ENCODE measurements around the gene SF3B2. TPM values are rescaled to one million over a fixed set of nuclear protein-coding genes. Genes with fewer than 3 reads are reported as not detected.
A peak's percentile ranks its signal among the peaks of the same experiment; 100 is the strongest.
"Not testable (repeated sequence)": the region's sequence is repeated elsewhere in the genome, so short reads cannot be mapped to it uniquely, and the experiment has no call there.

Gene SF3B2
- total RNA-seq, 1 donor, result 130 TPM

DNA sequence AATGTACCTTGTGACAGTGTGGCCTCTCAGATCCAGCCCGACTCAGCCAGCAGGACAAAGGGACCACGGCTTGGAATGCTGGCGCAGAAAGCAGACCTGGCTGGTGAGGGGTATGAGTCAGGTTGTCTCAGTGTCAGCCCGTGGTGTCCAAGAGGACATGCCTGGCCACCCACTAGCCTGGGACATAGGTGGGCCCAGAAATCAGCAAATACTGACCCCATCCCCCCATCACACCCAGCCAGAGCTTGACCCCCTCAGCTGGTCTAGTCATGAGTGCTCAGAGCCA lies 45.3 kb upstream of the SF3B2 start:
- DNase-seq (ENCODE audit: low read depth), result no peak
- no peak overlapping the region for H3K4me3 ChIP-seq (ENCODE audit: low read depth, low read length)
- TF ChIP-seq, protein P1, sequence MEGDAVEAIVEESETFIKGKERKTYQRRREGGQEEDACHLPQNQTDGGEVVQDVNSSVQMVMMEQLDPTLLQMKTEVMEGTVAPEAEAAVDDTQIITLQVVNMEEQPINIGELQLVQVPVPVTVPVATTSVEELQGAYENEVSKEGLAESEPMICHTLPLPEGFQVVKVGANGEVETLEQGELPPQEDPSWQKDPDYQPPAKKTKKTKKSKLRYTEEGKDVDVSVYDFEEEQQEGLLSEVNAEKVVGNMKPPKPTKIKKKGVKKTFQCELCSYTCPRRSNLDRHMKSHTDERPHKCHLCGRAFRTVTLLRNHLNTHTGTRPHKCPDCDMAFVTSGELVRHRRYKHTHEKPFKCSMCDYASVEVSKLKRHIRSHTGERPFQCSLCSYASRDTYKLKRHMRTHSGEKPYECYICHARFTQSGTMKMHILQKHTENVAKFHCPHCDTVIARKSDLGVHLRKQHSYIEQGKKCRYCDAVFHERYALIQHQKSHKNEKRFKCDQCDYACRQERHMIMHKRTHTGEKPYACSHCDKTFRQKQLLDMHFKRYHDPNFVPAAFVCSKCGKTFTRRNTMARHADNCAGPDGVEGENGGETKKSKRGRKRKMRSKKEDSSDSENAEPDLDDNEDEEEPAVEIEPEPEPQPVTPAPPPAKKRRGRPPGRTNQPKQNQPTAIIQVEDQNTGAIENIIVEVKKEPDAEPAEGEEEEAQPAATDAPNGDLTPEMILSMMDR (IDR thresholded peaks at IDR 0.05; ENCODE audit: insufficient read depth, low read depth, low read length), result no peak

DNA sequence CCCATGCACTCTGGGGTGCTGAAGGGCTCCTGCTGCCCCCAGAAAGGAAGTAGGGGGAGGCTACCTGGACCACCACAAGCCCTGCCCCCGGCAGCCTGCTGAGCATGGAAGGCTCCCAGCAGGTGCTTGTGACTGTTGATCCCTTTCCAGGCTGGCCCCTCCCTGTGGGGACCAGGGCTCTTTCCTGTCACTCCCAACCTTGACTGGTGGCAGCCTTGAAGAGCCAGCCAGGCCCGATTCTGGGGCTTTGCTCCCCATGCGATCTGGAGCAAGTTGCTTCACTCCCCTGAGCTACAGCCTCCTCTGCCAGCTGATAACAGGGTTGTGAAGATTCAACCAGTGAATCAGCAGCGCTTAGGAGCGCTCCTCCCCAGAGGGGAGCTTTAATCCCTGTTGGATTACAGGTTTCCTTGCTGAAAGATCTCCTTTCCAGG lies 44.9 kb upstream of the SF3B2 start:
- TF ChIP-seq, protein P1 (IDR thresholded peaks at IDR 0.05; ENCODE audit: insufficient read depth, low read depth, low read length), result no peak
- peak; percentile 11 for DNase-seq (ENCODE audit: low read depth)
- no peak overlapping the region for H3K4me3 ChIP-seq (ENCODE audit: low read depth, low read length)

GRCh38 chr11:66008095-66008467 lies 44.1 kb upstream of the SF3B2 start:
- TF ChIP-seq, protein P1 (IDR thresholded peaks at IDR 0.05; ENCODE audit: insufficient read depth, low read depth, low read length), result no peak
- no peak for DNase-seq (ENCODE audit: low read depth)
- H3K4me3 ChIP-seq (ENCODE audit: low read depth, low read length), result no peak overlapping the region

GRCh38 chr11:66008468-66009101 lies 43.6 kb upstream of the SF3B2 start:
- TF ChIP-seq, protein P1 (IDR thresholded peaks at IDR 0.05; ENCODE audit: insufficient read depth, low read depth, low read length), result no peak
- H3K4me3 ChIP-seq (ENCODE audit: low read depth, low read length), result no peak overlapping the region
- no peak for DNase-seq (ENCODE audit: low read depth)

GRCh38 chr11:66010036-66010435 lies 42.1 kb upstream of the SF3B2 start:
- not testable (repeated sequence) for DNase-seq (ENCODE audit: low read depth); H3K4me3 ChIP-seq (ENCODE audit: low read depth, low read length)

- DNase-seq (ENCODE audit: low read depth), result peak; percentile 15
- no peak overlapping the region for H3K4me3 ChIP-seq (ENCODE audit: low read depth, low read length)
- TF ChIP-seq, protein P1 (IDR thresholded peaks at IDR 0.05; ENCODE audit: insufficient read depth, low read depth, low read length), result no peak
These were observed 40.9 kb upstream of the SF3B2 start for GRCh38 chr11:66011239-66011784.

DNA sequence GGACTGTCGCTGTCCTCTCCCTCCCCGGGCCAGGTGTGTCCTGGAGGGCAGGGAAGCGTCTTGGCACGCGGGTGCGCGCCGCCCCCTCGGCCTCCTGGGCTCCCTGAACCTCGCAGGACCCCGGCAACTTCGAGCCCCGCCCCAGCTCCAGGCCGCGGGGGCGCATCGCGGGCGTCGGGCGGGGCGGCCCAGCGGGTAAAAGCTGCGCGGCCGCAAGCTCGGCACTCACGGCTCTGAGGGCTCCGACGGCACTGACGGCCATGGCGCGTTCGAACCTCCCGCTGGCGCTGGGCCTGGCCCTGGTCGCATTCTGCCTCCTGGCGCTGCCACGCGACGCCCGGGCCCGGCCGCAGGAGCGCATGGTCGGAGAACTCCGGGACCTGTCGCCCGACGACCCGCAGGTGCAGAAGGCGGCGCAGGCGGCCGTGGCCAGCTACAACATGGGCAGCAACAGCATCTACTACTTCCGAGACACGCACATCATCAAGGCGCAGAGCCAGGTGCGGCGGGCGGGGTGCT lies 40.3 kb upstream of the SF3B2 start, which contains the start of gene CST6:
Gene CST6 (plus strand): TSS at position 224 of the 519 bp plus-strand sequence. CDS start 37 bp downstream, at position 261.
- H3K4me3 ChIP-seq (ENCODE audit: low read depth, low read length), result no peak within 1 kb of the TSS
- TF ChIP-seq, protein P1 (IDR thresholded peaks at IDR 0.05; ENCODE audit: insufficient read depth, low read depth, low read length), result no peak
- DNase-seq (ENCODE audit: low read depth), result no peak
